LNCaP clone FGC (cell line): ENCODE results near the gene PCDH9.

Source experiments
- DNase-seq: peaks from one replicate; pipeline ENCODE4 v3.0.0-alpha.2; 2011; ENCODE audit warnings: low read depth
- H3K4me3 ChIP-seq: 2 replicates; pipeline ENCODE4 v1.5.1; 2011; ENCODE audit warnings: mild to moderate bottlenecking, low read depth, low read length, control low read depth
- CTCF ChIP-seq: IDR thresholded peaks from 2 replicates; pipeline ENCODE4 v1.5.1; 2012; ENCODE audit warnings: mild to moderate bottlenecking; ENCODE audit not compliant: control insufficient read depth, insufficient read depth; ENCODE audit errors: extremely low read depth

Gene PCDH9

GRCh38 chr13:66345518-66345810 is 884.7 kb downstream of the PCDH9 start:
- no peak for TF ChIP-seq CTCF
- no peak overlapping the region for H3K4me3 ChIP-seq
- DNase-seq, result no peak

- no peak for TF ChIP-seq CTCF
- H3K4me3 ChIP-seq, result no peak overlapping the region
- no peak for DNase-seq
These were observed 885.2 kb downstream of the PCDH9 start for GRCh38 chr13:66344805-66345517.

- DNase-seq, result no peak
These were observed 886.8 kb downstream of the PCDH9 start for GRCh38 chr13:66343224-66343828.

GRCh38 chr13:66341635-66342377 is 888.3 kb downstream of the PCDH9 start:
- TF ChIP-seq CTCF, result no peak
- no peak for DNase-seq
- H3K4me3 ChIP-seq, result no peak overlapping the region

More at GRCh38 chr13:66343224-66343828, 886.8 kb downstream of the PCDH9 start:
- no peak overlapping the region for H3K4me3 ChIP-seq
- TF ChIP-seq CTCF, result no peak

- TF ChIP-seq CTCF, result no peak
These were observed 890.9 kb downstream of the PCDH9 start for GRCh38 chr13:66339214-66339613.

GRCh38 chr13:66338542-66338941 is 891.6 kb downstream of the PCDH9 start:
- no peak overlapping the region for H3K4me3 ChIP-seq
- DNase-seq, result no peak
- no peak for TF ChIP-seq CTCF

More at GRCh38 chr13:66339214-66339613, 890.9 kb downstream of the PCDH9 start:
- no peak overlapping the region for H3K4me3 ChIP-seq
- DNase-seq, result no peak
